Kidney (tissue), 14 donors: ENCODE data around the gene GRM7. TPM values are rescaled to one million over a fixed set of nuclear protein-coding genes. Genes with fewer than 3 reads are reported as not detected.

Experiments
- DNase-seq, 5 donors: peaks; one replicate each; pipeline ENCODE4 v3.0.0-alpha.2; 2013 to 2020
- FAIRE-seq: peaks from 2 replicates; lab custom pipeline; 2012; peaks lifted over from hg19 to GRCh38; lab: Jason Lieb, UNC
- H3K27ac ChIP-seq, 2 donors: one replicate each; pipeline ENCODE4 v1.7.0; 2013; ENCODE audit warnings: low read depth in 2 of 2, low read length in 2 of 2, inconsistent platforms in 1 of 2
- H3K27me3 ChIP-seq: one replicate; pipeline ENCODE4 v1.7.1; 2013; ENCODE audit warnings: low read length, inconsistent platforms; ENCODE audit not compliant: control insufficient read depth, insufficient read depth
- H3K36me3 ChIP-seq, 3 donors: one replicate each; pipeline versions ENCODE4 v1.7.0 to v1.7.1; 2013; ENCODE audit warnings: low read length in 3 of 3, control low read depth in 1 of 3, inconsistent platforms in 1 of 3; ENCODE audit not compliant: insufficient read depth in 3 of 3, control insufficient read depth in 2 of 3
- H3K4me1 ChIP-seq, 3 donors: one replicate each; pipeline versions ENCODE4 v1.7.0 to v1.7.1; 2013; ENCODE audit warnings: low read length in 3 of 3, inconsistent platforms in 1 of 3, low read depth in 1 of 3; ENCODE audit not compliant: control insufficient read depth in 2 of 3, insufficient read depth in 2 of 3
- H3K4me3 ChIP-seq, 3 donors: one replicate each; pipeline versions ENCODE4 v1.7.0 to v1.8.1; 2013; ENCODE audit warnings: low read length in 3 of 3, control low read depth in 1 of 3, inconsistent platforms in 1 of 3
- H3K9ac ChIP-seq, 3 donors: one replicate each; pipeline versions ENCODE4 v1.7.0 to v1.7.1; 2013; ENCODE audit warnings: low read length in 3 of 3, control low read depth in 1 of 3, inconsistent platforms in 1 of 3
- H3K9me3 ChIP-seq, 3 donors: one replicate each; pipeline versions ENCODE4 v1.7.0 to v1.7.1; 2013; ENCODE audit warnings: low read length in 3 of 3, control low read depth in 1 of 3, inconsistent platforms in 1 of 3; ENCODE audit not compliant: control insufficient read depth in 2 of 3, insufficient read depth in 1 of 3
- CTCF ChIP-seq: IDR thresholded peaks from 3 replicates; pipeline ENCODE4 v1.5.1; 2012; ENCODE audit warnings: mild to moderate bottlenecking, moderate library complexity, borderline replicate concordance; ENCODE audit not compliant: insufficient read depth; ENCODE audit errors: extremely low read depth
- intact Hi-C: fragments of 100-400 bp; cut with DNase I; formaldehyde crosslinking; loops from one replicate; pipeline ENCODE4 v1.11.1; 2022
- polyA plus RNA-seq: library from polyadenylated mRNA; stranded (reverse); fragments of 350-450 nt; fragmentation: Illumina TruSeq; extraction: RNeasy Lipid Tissue Mini Kit (QIAGEN cat#74804); gene quantifications from one replicate; pipeline ENCODE4 v1.2.3, GENCODE V29; 2014; ENCODE audit warnings: low read depth, low replicate concordance; ENCODE audit not compliant: insufficient read depth
- total RNA-seq: library from RNA; stranded (reverse); fragmentation: NEBNext Ultra II Directional; extraction: Animal tissue kit (Norgen Biotek cat#: 25700); gene quantifications from one replicate; pipeline ENCODE4 v1.2.1, GENCODE V29; 2021
- donor health status: control.
- donor health status: control.
- donor health status: control.
- donor health status: control.
- donor health status: control.
- donor health status: DM: yes; HTN: yes; CAD: no.
- donor health status: Normal renal cell carcinoma (clear cell type).

Gene GRM7
- total and polyA plus RNA-seq, 2 donors from 2014 or later, result 0.16 TPM; not detected in 1

DNA sequence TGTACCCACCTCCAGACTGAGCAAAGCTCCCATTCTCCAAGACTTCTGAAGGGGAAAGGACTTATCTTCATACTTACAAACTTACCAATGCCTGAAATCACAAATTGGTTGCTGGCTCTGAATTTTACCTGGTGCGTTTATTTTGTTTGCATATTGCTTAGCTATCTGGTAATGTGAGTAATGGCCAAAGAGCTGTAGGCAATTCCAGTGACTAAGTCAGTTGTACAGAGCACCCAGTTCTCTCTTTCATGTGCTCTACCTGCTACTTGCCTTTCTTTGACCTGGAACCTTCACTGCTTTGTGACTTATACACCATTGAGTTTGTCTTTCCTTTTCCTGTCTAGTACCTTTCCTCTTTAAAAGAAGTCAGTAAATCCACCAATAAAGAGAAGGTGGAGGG is 884.8 kb downstream of the GRM7 start:
- Histone ChIP-seq H3K4me3 (no peak overlapping the region), H3K27me3 (no peaks in the 10 kb centered on the region), H3K4me1 (no peaks in the 10 kb centered on the region), H3K27ac (no peak overlapping the region), H3K36me3 (no peaks in the 10 kb centered on the region), H3K9me3 (no peaks in the 10 kb centered on the region), H3K9ac (no peak overlapping the region)
- no peak for FAIRE-seq
- TF ChIP-seq CTCF, result no peak
- intact Hi-C loops, result no loop called here
- no peak for DNase-seq

GRCh38 chr3:7749931-7750695 is 889.2 kb downstream of the GRM7 start:
- no peak for FAIRE-seq

GRCh38 chr3:7752005-7752404 is 891.1 kb downstream of the GRM7 start:
- no peak for TF ChIP-seq CTCF
- Histone ChIP-seq H3K4me3 (no peak overlapping the region), H3K27me3 (no peaks in the 10 kb centered on the region), H3K9me3 (no peaks in the 10 kb centered on the region), H3K4me1 (no peaks in the 10 kb centered on the region), H3K9ac (no peak overlapping the region), H3K36me3 (no peaks in the 10 kb centered on the region), H3K27ac (no peak overlapping the region)
- intact Hi-C loops, result no loop called here
- DNase-seq, result no peak
- FAIRE-seq, result no peak

More at GRCh38 chr3:7749931-7750695, 889.2 kb downstream of the GRM7 start:
- no peak overlapping the region for H3K4me3 ChIP-seq
- H3K9me3 ChIP-seq, result no peaks in the 10 kb centered on the region
- H3K9ac ChIP-seq, result no peak overlapping the region
- H3K4me1 ChIP-seq, result no peaks in the 10 kb centered on the region
- no peak overlapping the region for H3K27ac ChIP-seq
- no peak for TF ChIP-seq CTCF
- no peaks in the 10 kb centered on the region for H3K36me3 ChIP-seq
- no peaks in the 10 kb centered on the region for H3K27me3 ChIP-seq
- DNase-seq, result peak in 3 of 5 donors; percentile 21 to 49 (median 27)
- intact Hi-C loops, result no loop called here
